Activated naive CD8-positive, alpha-beta T cell treated with anti-CD3 and anti-CD28 coated beads for 36 hours (primary cell): Measurements from ENCODE around the gene CFAP45. TPM values are rescaled to one million over a fixed set of nuclear protein-coding genes. Genes with fewer than 3 reads are reported as not detected.

ENCODE experiments used
- DNase-seq: peaks from one replicate; pipeline ENCODE4 v3.0.0; 2021
- H3K27ac Mint-ChIP-seq: one replicate; pipeline ENCODE4 v1.8.0; 2022; ENCODE audit warnings: mild to moderate bottlenecking, moderate library complexity, mixed read lengths
- H3K27me3 Mint-ChIP-seq: one replicate; pipeline ENCODE4 v1.8.0; 2022; ENCODE audit warnings: mild to moderate bottlenecking, mixed read lengths
- H3K36me3 Mint-ChIP-seq: one replicate; pipeline ENCODE4 v1.8.0; 2021; ENCODE audit warnings: mild to moderate bottlenecking, mixed read lengths
- H3K4me1 Mint-ChIP-seq: one replicate; pipeline ENCODE4 v1.8.0; 2021; ENCODE audit warnings: mixed read lengths
- H3K4me3 Mint-ChIP-seq: one replicate; pipeline ENCODE4 v1.8.0; 2022; ENCODE audit warnings: mild to moderate bottlenecking, moderate library complexity, mixed read lengths
- H3K9me3 Mint-ChIP-seq: one replicate; pipeline ENCODE4 v1.8.0; 2022; ENCODE audit warnings: mixed read lengths
- total RNA-seq, 2 experiments: library from RNA; stranded (reverse); gene quantifications; one replicate each; pipeline ENCODE4 v1.2.3, GENCODE V29; 2021

Gene CFAP45, protein sequence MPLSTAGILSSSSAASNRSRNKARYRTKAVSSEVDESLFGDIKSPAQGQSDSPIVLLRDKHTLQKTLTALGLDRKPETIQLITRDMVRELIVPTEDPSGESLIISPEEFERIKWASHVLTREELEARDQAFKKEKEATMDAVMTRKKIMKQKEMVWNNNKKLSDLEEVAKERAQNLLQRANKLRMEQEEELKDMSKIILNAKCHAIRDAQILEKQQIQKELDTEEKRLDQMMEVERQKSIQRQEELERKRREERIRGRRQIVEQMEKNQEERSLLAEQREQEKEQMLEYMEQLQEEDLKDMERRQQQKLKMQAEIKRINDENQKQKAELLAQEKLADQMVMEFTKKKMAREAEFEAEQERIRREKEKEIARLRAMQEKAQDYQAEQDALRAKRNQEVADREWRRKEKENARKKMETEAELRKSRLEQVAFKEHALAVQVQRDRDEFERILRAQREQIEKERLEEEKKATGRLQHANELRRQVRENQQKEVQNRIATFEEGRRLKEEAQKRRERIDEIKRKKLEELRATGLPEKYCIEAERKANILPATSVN
- under 1 TPM; 0.78 to 0.80 TPM for total RNA-seq

DNA sequence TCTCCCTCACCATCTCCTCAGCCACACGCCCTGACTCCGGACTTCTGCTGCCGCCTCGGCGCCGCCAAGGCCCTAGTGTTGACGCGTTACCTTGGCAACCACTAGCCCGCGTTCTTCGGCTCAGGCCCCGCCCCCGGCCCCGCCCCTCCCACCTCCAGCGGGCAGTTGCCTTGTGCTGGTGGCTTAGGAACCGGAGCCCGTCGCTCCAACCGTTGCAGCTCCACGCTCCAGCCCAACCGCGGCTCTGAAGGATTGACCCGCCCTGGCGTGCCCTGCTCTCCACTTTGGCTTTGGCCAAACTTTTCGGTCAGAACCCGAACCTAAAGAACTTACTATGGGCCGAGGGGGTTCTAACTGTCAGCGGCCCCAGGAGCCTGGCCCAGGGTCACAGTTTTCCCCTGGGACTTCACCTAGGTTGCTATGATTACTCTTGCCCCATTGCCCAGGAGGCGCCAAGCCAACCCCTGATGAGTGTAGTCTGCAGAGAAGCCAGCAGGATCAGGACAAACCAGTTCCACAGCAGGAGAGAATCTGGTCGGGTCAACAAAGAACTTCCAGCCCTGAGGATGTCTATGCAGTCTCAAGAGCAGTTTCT, at the start of gene CFAP45:
CFAP45 (minus strand) TSS at position 80 of the 595 bp plus-strand sequence; CDS start at position 13, 67 bp downstream.
- no peaks in the 10 kb centered on the region for H3K9me3 Mint-ChIP-seq
- H3K36me3 Mint-ChIP-seq = no peaks in the 10 kb centered on the region
- no peaks in the 10 kb centered on the region for H3K27me3 Mint-ChIP-seq
- no peak within 1 kb of the TSS for H3K4me3 Mint-ChIP-seq
- H3K4me1 Mint-ChIP-seq = no peaks in the 10 kb centered on the region
- no peak within 1 kb of the TSS for H3K27ac Mint-ChIP-seq
- peak; percentile 18 for DNase-seq

DNA sequence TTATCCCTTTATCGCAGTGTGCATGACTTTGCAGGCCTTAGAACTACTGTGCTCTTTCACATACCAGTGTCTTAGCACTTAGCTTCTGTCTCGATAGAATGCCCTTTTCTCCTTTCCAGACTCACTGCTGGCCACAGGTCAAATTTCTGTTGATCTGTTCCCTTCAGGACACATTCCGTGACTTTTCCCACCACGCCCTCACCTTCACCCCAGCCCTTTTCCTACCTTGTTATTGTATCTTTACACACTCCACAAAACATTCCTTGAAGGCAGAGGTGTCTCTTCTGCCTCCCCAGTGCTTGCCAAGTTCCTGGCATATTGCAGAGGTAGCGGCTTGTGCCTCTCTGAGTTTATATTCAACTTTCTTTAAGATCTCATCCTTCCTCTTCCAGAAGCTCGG, 49.2 kb upstream of the CFAP45 start:
- DNase-seq = no peak
- H3K27me3 Mint-ChIP-seq = peaks cover 24% of the 10 kb centered on the region
- no peaks in the 10 kb centered on the region for H3K9me3 Mint-ChIP-seq
- H3K36me3 Mint-ChIP-seq = no peaks in the 10 kb centered on the region
- no peak overlapping the region for H3K4me3 Mint-ChIP-seq
- no peak overlapping the region for H3K27ac Mint-ChIP-seq
- H3K4me1 Mint-ChIP-seq = peaks cover 4% of the 10 kb centered on the region

DNA sequence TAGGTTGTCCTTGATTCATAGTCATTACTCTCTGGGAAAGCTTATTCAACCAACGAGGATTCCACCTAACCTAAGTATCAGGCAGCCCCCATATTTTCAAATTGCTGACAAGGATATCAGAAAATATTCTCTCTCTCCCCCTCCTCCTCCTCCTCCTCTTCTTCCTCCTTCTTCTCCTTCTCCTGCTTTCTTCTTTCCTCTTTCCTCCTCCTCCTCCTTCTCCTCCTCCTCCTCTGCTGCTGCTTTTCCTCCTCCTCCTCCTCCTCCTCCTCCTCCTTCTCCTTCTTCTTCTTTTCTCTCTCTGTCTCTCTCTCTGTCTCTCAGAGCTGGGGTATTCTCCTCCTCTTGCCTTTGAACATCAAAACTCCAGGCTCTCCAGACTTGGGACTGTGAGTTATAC, 48.0 kb upstream of the CFAP45 start:
- Mint-ChIP-seq H3K36me3 (no peaks in the 10 kb centered on the region), H3K27me3 (peaks cover 26% of the 10 kb centered on the region), H3K4me3 (no peak overlapping the region), H3K9me3 (no peaks in the 10 kb centered on the region), H3K27ac (no peak overlapping the region), H3K4me1 (peaks cover 4% of the 10 kb centered on the region)
- no peak for DNase-seq

DNA sequence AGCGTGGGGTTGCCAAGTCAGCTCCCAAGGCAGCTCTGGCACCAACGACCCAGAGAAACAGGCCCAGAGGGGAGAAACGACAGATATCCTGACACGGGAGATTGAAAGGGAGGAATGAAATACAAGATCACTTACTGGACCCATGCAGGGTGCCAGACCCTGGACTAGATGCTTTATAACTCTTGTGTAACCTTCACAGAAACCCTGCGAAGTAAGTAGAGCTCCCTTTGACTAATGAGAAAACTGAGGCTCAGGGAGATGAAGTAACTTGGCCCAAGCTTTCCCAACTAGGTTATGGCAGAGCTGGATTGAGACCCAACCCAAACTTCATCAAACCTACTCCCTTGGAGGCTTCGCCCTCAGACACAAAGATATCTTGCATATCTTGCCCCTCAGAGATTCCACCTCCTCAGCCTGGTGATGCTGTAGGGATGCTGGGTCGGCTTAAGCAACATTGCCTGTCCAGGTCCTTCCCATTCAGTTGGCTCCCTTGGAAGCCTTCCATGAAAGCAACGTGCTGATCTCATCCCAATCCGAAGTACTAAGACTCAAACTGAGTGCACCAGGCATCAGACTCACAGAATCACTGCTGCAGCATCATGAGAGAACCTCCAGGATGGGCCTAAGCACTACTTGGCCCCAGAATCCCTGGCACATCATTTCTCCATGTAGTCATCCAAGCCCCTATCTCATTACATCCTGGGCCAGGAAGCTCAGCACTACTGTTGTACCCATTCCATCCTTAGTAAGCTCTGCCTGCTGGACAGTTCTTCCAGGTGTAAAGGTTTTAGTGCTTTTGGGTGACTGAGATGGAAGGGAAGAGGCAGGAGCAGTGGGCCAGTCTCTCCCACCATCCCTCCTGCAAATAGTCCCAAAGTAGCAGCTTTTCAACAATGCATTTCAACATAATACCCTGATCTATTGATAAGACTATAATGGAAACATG, 46.5 kb upstream of the CFAP45 start:
- no peaks in the 10 kb centered on the region for H3K36me3 Mint-ChIP-seq
- peaks cover 4% of the 10 kb centered on the region for H3K4me1 Mint-ChIP-seq
- peak overlapping the region; percentile 38 for H3K4me3 Mint-ChIP-seq
- peaks cover 21% of the 10 kb centered on the region for H3K27me3 Mint-ChIP-seq
- DNase-seq = no peak
- H3K9me3 Mint-ChIP-seq = no peaks in the 10 kb centered on the region
- no peak overlapping the region for H3K27ac Mint-ChIP-seq

DNA sequence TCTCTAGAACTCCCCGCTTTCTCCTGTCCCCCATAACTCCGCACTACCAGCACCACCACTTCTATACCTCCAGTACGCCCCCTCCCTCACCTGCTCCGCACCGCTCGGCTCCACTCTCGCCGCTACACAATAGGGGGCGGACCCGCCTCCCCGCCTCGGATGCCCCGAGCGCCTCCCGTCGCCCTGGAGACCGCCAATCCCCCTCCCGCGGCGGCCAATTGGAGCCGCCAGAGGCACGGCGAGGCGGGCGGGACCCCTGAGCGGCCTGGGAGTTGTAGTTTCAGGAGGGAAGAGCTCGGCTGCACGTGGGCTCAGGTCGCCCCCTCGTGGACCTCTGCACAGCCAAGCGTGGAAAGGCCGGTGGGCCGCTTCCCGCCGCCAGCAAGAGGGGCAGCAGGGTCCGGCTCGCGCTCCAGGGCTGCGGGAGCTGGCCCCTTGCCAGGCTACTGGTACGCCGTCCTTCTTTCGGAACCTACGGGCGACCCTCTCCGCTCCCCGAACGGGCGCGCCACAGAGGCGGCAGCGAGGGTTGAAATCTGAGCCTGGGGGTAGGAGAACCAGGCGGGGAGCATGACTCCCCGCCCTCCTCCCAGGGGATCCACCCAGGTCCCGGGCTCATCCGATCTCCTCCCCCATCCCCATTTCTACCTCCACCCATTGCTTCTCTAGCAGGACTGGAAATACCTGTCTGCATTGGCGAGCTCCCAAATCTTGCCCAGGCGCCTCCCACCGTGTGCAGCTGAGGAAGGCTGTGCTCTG, 45.7 kb upstream of the CFAP45 start, which contains the start of gene IGSF9:
IGSF9 (minus strand) TSS at position 131 of the 759 bp plus-strand sequence. CDS start 2,159 bp downstream, outside the sequence.
- H3K9me3 Mint-ChIP-seq = no peaks in the 10 kb centered on the region
- H3K27ac Mint-ChIP-seq = no peak within 1 kb of the TSS
- peak; percentile 90 for DNase-seq
- H3K4me3 Mint-ChIP-seq = peak within 1 kb of the TSS; percentile 63
- peaks cover 4% of the 10 kb centered on the region for H3K4me1 Mint-ChIP-seq
- peaks cover 21% of the 10 kb centered on the region for H3K27me3 Mint-ChIP-seq
- H3K36me3 Mint-ChIP-seq = no peaks in the 10 kb centered on the region

DNA sequence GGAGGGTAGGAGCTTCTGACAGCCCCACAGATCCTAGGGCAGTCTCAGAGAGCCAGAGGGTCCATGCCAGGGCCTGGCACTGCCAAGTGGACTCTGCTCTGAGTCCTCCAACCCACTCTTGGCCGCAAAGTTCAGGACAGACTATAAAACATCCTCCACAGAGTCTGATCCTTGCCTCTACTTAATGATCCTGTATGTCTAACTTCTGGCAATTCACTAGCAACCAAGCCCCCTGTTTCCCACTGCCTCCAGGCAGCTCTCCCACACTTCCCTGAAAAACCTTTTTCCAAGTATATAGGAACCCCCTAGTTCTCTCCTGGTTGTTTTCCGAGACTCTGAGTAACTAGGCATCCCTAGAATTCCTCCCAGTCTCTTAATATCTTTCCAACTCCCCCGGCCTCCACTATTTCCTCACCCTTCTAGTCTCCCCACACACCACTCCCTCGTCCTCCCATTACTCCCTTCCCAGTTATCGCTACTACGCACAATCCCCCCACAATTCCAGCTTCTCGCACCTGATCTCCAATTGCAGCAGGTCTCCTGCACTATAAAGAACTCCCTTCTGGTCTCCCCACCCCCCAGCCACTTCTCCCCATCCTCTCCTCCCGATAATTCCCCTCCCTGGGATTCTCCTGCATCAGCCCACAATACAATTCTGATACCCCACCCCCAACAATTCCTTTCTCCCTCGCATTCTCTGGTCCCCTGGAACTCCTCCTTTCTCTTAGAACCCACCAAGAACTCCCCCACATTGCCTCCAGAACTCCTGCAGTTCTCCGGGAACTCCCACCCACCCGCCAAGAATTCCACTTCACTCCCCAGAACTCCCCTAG, 44.9 kb upstream of the CFAP45 start:
- Mint-ChIP-seq H3K27ac (no peak overlapping the region), H3K36me3 (no peaks in the 10 kb centered on the region), H3K27me3 (peaks cover 21% of the 10 kb centered on the region), H3K4me1 (peaks cover 4% of the 10 kb centered on the region), H3K4me3 (peak overlapping the region; percentile 63), H3K9me3 (no peaks in the 10 kb centered on the region)
- no peak for DNase-seq

DNA sequence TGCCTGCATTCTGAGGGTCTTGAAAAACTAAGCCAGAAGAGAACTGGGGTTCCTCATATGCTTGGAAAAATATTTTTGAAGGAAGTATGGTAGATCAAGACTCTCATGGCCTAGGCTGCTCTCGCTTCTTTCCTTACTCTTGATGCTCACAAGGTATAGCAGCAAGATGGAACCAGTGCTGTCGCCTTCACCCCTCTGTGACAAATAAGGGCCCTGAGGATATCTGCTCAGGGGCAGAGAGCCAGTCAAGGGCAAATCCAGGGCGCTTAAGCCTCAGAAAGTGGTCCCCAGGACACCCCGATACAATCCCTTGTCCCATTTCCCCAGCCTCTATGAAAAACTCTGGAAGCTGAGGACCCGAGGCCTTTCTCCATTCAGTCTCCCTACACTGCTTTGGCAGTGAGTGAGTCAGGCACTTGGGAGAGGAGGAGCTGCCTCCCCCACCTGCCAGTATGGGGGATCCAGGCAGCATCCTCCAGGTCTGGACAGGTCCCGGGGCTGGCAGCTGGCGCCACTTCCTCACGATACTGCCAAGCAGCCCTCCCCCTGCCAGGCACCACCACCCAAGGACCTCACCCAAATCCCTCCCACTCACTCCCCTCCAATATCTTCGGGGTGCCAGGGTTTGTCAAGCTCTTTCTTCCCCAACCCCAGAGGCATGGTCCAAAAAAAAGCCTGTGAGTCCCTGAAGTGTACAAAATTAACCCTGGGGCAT, 44.1 kb upstream of the CFAP45 start:
- H3K4me3 Mint-ChIP-seq = no peak overlapping the region

DNA sequence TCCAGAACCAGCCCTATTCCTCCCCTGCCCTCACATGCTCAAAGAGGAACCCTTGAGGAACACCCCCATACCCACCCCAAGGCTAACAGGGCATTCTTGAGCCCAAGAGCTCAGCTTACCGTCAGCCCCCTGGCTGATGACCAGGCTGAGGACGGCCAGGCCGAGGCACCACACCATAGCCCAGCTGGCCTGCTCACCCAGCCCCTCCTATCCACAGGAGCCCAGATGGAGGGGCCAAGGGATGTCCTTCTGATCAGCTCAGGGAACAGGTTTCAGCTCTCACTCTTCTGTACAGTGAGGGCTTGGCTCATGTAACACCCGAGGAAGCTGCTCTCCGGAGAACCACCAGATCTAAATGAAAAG, 43.3 kb upstream of the CFAP45 start:
- peaks cover 21% of the 10 kb centered on the region for H3K27me3 Mint-ChIP-seq
- DNase-seq = no peak

More for the DNA sequence above, 44.1 kb upstream of the CFAP45 start:
- no peaks in the 10 kb centered on the region for H3K9me3 Mint-ChIP-seq
- DNase-seq = no peak
- H3K27ac Mint-ChIP-seq = no peak overlapping the region
- H3K36me3 Mint-ChIP-seq = no peaks in the 10 kb centered on the region
- peaks cover 4% of the 10 kb centered on the region for H3K4me1 Mint-ChIP-seq
- peaks cover 21% of the 10 kb centered on the region for H3K27me3 Mint-ChIP-seq

DNA sequence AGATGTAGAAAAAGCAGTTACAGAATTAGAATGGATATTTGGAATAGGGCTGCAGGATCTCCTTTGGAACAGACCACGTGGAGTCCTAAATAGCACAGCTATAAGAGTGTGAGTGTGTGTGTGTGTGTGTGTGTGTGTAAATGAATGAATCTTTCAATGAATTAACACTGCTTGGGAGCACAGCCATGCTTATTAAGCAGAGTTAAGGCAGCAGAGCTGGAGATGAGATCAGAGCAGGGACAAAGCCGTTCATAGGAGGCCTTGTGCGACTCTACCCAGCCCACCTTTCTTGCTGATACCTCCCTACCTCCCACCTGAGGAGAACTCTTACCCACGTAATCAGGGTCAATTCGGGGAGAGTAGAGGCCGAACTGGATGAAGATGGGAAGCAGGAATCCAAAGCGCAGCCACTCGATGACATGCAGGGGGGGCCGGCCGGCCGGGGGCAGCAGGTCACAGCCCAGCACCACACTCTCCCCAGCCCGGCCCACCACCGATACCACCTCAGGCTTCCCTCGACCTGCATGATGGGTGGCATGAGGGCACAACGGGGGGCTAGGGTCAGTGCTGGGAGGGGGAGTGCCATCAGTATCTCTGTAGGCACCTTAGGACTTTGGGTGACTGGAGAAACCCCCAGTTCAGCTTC, 42.8 kb upstream of the CFAP45 start:
- Mint-ChIP-seq H3K27me3 (peaks cover 21% of the 10 kb centered on the region), H3K27ac (no peak overlapping the region), H3K36me3 (no peaks in the 10 kb centered on the region), H3K4me3 (no peak overlapping the region), H3K4me1 (peaks cover 4% of the 10 kb centered on the region), H3K9me3 (no peaks in the 10 kb centered on the region)
- no peak for DNase-seq

More for the DNA sequence above, 43.3 kb upstream of the CFAP45 start:
- no peak overlapping the region for H3K4me3 Mint-ChIP-seq
- H3K27ac Mint-ChIP-seq = no peak overlapping the region
- H3K36me3 Mint-ChIP-seq = no peaks in the 10 kb centered on the region
- peaks cover 4% of the 10 kb centered on the region for H3K4me1 Mint-ChIP-seq
- H3K9me3 Mint-ChIP-seq = no peaks in the 10 kb centered on the region

DNA sequence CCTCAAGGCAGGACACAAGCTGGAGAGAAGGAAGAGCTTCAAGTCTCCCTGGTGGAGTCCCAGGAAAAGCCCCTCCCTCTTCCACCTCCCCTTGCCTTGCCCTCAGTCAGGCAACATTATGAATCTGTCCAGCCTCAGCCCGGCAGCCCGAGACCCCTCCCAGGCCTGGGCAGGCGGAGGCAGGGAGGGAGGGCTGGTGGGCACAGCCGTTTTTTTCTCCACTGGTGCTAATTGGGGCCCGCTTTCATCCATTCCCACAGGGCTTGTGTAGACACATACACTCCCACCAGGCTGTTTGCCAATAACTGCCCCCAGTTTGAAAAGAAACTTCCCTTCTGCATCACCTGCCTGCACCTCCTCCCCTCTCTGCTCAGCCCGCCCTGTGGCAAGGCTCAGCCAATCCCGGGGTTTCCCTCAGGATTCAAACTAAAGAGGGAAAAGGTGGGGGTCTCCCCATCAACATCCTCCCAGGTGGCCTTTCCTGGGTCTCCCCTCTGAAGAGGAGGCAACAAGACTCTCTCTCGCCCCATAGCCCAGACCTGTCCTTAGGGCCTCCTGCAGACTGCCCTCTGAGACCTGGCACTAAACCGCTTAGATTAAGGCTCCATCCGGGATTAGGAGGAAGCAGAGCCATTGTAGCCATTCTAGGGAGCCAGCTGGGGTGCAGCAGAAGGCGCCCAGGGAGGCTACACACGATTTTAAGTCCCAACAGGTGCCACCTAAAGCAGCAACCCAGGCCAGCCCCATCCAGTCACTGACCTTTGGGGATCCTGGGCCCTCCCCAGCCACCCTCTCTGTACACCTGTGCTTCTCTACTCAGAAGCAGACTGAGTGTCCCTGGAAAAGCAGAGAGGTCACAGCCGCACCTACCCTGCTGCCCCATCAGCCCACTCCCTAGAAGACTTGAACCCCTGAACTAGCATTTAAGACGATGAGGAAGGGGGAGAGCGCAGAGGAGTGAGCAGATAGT, 41.9 kb upstream of the CFAP45 start:
- Mint-ChIP-seq H3K36me3 (no peaks in the 10 kb centered on the region), H3K4me3 (no peak overlapping the region), H3K27ac (no peak overlapping the region), H3K9me3 (no peaks in the 10 kb centered on the region), H3K4me1 (peaks cover 4% of the 10 kb centered on the region), H3K27me3 (peaks cover 21% of the 10 kb centered on the region)
- no peak for DNase-seq

DNA sequence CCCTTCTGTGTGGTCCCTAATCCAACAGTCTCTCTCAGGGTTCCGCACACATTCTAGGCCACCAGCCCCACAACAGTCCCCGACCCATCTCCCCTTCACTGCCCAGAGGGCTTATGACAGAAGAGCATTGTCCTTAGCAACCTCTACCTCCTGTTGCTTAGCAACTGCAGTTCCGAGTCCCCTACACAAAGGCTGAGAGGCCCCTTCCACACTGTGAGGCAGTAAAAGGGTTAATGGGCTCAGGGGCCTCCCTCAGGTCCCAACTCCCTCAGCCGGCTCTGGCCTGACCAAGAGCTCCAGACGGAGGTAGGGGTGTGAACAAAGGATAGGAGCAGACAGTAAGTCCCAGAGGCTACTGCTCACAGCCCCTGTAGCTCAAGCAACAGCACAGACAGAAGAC, 41.2 kb upstream of the CFAP45 start:
- peaks cover 21% of the 10 kb centered on the region for H3K27me3 Mint-ChIP-seq
- no peaks in the 10 kb centered on the region for H3K36me3 Mint-ChIP-seq
- no peak overlapping the region for H3K27ac Mint-ChIP-seq
- peaks cover 4% of the 10 kb centered on the region for H3K4me1 Mint-ChIP-seq
- H3K4me3 Mint-ChIP-seq = no peak overlapping the region
- no peak for DNase-seq
- H3K9me3 Mint-ChIP-seq = no peaks in the 10 kb centered on the region
